GM12892 (cell line): ENCODE data around the gene ABHD12B. TPM values are rescaled to one million over a fixed set of nuclear protein-coding genes. Genes with fewer than 3 reads are reported as not detected.

ENCODE experiments used
- DNase-seq: peaks from one replicate; pipeline ENCODE4 v3.0.0; 2011; ENCODE audit not compliant: insufficient read length
- FAIRE-seq: peaks from 2 replicates; lab custom pipeline; 2011; peaks lifted over from hg19 to GRCh38; lab: Jason Lieb, UNC
- POLR2A ChIP-seq: IDR thresholded peaks from 2 replicates; pipeline ENCODE4 v1.6.1; 2011; ENCODE audit warnings: low read depth, low read length, control low read depth
- POLR2AphosphoS5 ChIP-seq: IDR thresholded peaks from 2 replicates; pipeline ENCODE4 v1.6.1; 2011; ENCODE audit warnings: low read depth, low read length, control low read depth
- TAF1 ChIP-seq: IDR thresholded peaks from 2 replicates; pipeline ENCODE4 v1.6.1; 2011; ENCODE audit warnings: low read depth, mild to moderate bottlenecking, control low read depth, low read length, borderline replicate concordance
- polyA plus RNA-seq: library from polyadenylated mRNA; unstranded; fragments of >200 nt; gene quantifications from one replicate; pipeline ENCODE4 v1.2.1, GENCODE V29; 2012; ENCODE audit warnings: missing spikeins, inconsistent platforms; ENCODE audit not compliant: missing spikeins

The ABHD12B gene, protein sequence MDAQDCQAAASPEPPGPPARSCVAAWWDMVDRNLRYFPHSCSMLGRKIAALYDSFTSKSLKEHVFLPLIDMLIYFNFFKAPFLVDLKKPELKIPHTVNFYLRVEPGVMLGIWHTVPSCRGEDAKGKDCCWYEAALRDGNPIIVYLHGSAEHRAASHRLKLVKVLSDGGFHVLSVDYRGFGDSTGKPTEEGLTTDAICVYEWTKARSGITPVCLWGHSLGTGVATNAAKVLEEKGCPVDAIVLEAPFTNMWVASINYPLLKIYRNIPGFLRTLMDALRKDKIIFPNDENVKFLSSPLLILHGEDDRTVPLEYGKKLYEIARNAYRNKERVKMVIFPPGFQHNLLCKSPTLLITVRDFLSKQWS
- polyA plus RNA-seq, result 0.64 TPM

DNA sequence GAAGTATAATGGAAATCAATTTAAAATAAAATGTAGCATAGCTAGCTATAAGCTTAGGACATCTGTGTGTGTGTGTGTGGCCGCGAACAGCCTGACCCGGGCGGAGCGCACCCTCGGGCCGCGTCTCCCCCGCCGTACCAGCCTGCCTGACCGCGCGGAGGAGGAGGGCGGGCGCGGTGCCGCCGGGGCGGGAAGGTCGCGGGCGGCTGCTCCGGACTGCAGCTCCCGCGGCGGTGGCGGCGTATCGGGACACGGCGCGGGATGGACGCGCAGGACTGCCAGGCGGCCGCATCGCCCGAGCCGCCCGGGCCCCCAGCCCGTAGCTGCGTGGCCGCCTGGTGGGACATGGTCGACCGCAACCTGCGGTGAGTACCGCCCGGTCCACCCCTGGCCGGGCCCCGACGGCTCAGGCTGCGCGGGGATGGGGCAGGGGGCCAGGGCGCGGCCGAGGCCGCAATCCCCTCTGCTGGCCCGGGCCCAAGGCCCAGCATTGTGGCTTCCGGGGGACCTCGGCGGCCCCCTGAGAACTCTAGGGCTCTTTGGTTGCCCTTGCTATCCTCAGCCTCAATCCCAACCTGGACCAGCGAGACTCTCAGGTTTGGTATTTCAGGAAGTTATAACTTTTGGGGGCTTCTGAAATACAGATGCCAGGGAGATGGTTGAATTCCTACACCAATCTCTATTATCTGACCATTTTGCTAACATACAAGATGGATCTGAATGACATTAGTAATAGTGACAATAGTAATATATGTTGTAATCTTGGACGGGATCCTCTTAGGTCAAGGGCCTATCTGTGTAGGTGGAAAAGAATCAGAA, at the start of gene ABHD12B:
ABHD12B (plus strand) TSS at position 140 of the 819 bp plus-strand sequence; CDS start at position 262, 122 bp downstream.
- TF ChIP-seq TAF1, result no peak
- no peak for TF ChIP-seq POLR2A
- TF ChIP-seq POLR2AphosphoS5, result no peak
- FAIRE-seq (no peak), DNase-seq (no peak)

DNA sequence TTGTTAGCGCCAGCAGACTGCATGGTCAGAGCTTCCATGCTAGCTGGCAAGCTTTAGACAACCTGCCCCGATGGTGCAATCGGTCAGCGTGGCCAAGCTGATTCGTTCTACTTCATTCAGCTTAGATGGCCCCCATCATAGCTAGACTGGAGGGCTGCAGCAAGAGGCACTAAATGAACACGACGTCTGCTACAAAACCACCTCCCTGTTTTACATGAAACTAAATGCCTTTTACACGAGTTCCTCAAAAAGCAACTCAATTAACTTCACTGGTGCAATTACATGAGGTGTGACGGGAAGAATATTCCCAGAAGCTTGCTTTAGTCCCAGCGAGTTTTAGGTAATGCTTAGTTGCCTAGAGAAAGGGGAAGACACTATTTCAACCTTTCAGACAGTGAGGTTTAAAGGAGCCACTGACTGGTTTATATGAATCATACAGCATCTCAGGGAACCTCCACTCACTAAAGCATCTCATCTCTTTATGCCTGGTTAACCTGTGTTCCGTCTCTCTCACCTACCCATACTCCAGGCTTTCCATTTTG, 49.3 kb upstream of the ABHD12B start:
- DNase-seq, result no peak
- TF ChIP-seq POLR2AphosphoS5, result peak; percentile 52; the same call in 1 of the 2 replicates
- no peak for TF ChIP-seq TAF1
- FAIRE-seq, result peak; percentile 85

DNA sequence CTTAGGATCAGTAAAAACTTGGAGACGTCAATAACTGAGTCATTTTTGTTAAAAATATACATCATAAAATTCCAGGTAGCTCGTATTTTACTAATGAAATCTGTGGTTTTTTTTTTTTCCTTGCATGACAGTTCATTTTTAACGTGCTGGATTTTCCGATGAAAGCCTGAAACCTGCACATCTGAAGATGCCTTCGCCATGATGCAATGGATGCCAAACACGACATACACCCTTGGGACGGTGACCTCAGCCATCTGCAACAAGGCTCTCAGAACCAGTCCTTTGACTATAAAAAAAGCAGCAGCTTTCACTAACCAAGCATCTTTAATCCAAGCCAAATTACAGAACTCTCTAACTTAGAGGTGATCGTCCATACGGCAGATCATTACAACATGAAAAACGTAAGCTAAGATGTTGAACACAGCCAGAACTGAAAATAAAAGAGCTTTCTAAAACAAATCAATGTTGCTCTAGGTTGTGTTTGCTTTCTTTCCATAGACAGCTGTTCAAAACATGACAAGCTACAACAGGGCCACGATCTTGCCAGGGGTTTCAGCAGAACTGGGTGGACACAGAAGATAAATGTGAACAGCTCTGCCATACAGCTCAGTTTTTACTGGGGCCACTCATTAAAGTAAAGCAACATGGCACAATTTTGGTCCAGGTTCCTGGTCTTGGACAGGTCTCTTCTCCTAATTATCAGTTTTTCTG, 48.6 kb upstream of the ABHD12B start:
- TF ChIP-seq POLR2AphosphoS5 (no peak), POLR2A (no peak), TAF1 (no peak)
- DNase-seq (no peak), FAIRE-seq (peak; percentile 82)

DNA sequence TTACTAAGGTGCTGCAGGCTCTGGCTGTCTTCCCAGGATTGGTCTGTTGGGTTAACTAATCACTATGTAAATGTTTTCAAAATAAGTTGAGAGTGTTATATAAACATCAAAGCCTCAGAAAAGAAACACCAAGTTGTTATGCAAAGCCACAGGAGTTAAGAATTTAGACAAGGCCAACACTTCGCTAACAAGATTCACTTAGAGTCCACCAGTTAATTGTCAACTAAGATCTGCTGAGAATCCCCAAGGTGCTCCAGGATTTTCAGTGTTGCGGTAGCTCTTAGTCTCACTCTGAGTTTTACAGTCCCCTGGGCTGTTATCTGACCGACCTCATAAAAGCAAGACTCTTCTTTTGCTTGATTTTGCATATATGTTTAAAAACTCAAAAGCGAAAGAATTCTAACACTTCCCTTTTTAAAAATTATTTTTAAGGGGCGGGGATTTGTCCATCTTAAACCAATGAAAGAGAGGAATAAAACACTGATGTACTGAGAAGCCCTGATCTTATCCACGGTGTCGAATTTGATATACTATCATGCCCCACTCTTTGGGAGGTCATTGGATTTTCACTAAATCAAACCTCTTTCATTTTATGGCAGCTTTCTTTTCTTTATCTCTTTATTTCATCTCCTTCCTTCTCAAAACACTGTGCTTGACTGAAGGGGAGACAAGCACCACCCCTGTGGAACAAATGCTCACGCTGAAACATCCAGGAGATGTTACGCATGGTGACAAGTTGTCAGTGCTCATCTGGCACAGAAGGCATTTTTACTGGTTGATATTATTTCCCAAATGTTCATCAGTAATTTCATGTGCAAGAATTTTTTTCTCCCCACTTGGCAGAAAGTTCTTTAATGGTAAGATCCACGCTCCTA, 47.9 kb upstream of the ABHD12B start:
- FAIRE-seq (peak; percentile 88), DNase-seq (no peak)
- TF ChIP-seq POLR2A, result no peak
- no peak for TF ChIP-seq TAF1
- TF ChIP-seq POLR2AphosphoS5, result no peak

DNA sequence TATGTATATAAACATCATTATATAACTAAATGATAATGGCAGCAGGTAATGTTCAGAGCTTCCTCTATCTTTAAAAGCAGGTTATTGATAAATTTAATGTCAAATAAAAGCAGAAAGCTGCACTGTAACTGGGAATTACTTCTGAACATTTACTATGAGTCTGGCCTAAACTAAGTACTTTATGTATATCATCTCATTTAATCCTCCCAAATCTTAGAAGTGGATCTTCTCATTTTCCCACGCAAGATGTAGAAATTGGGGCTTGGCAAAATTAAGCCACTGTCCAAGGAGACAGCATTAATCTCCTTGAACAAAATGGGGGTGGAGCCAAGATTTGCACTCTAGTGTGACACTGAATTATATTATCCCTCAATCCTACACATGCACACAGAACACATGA, 46.5 kb upstream of the ABHD12B start:
- no peak for FAIRE-seq
- no peak for TF ChIP-seq POLR2AphosphoS5
- no peak for TF ChIP-seq POLR2A
- no peak for TF ChIP-seq TAF1
- DNase-seq, result no peak

DNA sequence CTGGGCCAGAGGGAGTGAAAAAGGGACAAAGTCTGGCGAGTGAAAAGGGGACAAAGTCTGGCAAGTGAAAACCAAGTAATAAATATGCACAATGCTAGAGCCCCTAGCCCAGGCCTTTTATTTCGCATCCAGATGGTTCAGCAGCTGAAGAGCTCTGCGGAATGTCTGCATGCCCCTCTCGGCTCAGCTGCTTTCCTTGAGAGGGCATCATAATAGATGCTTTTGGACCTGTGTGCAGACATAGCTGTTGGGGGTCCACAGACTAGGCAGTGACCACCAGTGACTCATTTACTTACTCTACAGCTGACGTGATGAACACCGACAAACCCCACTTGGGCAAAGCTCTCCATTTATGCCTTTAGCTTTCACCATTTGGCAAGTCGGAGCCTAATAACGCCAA, 45.2 kb upstream of the ABHD12B start:
- TF ChIP-seq POLR2AphosphoS5 (no peak), TAF1 (no peak), POLR2A (no peak)
- FAIRE-seq (no peak), DNase-seq (no peak)

DNA sequence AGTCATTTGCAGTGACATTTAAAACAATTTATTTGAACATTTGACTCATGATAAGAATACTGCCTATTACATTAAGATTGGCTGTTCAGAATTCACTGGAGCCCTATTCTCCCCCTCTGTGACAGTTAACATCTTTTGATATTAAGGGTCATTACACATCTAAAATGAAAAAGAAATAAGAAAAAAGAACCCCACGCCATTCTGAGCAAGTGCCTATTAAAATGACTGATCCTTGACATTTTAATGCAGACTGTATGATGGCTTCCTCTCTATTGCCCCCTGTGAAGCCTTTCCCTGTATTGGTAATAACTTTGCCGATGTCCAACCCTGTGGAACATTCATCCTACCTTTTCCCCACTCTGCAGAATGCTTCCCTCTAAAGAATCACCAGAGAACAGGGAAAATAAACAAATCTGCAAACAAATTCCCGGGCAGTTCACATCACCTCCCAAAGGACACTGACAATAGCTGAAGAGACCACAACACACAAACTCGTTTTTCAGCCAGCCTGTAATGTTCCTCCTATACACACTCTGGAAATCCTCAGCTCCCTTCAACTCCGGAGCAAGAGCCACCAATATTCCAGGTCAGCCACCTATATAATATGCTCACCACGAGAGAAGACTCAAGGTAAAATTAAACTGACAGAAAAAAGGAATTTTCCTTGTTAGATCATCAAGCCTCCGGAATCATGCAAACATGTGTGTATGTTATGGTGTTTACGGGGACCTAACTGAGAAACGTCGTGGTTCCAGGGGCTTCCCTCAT, 42.9 kb upstream of the ABHD12B start:
- FAIRE-seq (no peak), DNase-seq (no peak)
- TF ChIP-seq POLR2A (no peak), TAF1 (no peak), POLR2AphosphoS5 (no peak)

DNA sequence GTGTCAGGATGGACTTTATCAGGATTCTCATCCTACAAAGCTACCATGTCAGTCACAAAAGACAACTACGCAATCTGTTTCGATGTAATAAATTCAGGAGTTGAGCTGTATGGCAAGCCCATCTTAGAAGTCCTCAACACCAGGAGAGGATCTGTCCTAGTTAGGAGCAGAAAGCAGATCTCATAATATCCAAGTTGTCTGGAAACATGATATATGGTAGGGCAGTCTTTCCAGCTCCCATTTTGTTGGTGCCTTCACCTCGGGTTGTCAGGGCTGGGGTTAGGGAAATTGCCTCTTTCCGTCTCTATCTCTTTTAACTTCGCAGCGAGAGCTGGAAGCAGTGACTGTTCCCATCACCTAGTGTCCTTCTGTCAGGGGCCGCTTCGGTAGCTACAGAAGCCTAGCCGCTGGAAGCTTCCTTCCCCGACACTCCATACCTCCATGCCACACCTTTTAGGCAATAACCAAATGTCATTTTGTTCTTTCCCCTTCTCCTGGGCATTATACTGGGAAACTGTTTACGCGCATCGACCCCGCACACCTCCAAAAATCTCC, 42.3 kb upstream of the ABHD12B start:
- no peak for DNase-seq
- no peak for TF ChIP-seq TAF1
- TF ChIP-seq POLR2A, result no peak
- TF ChIP-seq POLR2AphosphoS5, result no peak
- FAIRE-seq, result peak; percentile 5
